ENCODE measurements around the gene CACNA1B. TPM values are rescaled to one million over a fixed set of nuclear protein-coding genes. Genes with fewer than 3 reads are reported as not detected.

CACNA1B gene
- total and polyA plus RNA-seq, 2 donors from 2014 or later, result 0.03 TPM; not detected in 1

DNA sequence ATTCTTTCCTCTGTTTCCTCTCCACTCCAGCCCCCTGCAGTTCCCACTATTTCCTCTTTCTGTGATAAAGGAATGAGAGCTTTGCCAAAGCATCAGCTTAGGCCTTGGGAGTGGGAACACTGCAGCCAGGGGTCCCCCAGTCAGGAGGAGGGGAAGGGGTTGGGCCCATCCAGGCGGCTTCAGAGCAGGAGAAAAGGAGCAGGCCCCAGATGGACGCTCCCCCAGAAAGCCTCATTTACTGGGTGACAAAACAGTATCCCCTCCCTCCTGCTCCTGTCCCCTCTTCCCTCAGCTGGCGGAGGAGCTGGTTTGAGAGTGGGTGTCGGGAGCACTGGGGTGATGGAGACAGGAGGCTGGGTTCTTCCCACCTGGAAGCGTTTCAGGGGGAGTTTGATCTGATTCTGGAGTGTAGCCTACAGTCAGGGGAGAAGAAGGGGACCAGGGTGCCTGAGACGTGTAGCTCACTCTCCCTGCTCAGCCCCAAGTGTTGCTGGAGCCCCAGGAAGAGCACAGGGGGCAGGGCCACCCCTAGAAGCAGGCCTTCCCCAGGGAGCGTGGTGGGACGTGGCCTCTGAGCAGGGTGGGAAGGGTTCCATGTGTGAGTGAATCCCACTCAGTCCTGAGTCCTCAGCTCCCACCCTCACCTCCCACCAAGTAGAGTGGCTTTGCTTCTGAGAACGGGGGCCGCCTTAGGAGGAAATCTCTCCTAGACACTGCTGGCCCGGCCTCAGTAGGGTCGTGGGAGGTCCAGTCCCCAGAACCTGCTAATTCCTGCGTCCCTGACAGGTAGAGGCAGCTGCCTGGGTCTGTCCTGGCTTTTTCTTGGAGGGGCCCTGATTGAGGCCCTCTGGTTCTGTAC, 173.1 kb downstream of the CACNA1B start:
- no peak for DNase-seq
- H3K36me3 ChIP-seq (ENCODE audit: control insufficient read depth in 2 of 3, insufficient read depth in 3 of 3, low read length in 3 of 3), result no peaks in the 10 kb centered on the region
- no peak for FAIRE-seq
- H3K27me3 ChIP-seq (ENCODE audit: control insufficient read depth, insufficient read depth, low read length), result no peaks in the 10 kb centered on the region
- TF ChIP-seq, protein P1, sequence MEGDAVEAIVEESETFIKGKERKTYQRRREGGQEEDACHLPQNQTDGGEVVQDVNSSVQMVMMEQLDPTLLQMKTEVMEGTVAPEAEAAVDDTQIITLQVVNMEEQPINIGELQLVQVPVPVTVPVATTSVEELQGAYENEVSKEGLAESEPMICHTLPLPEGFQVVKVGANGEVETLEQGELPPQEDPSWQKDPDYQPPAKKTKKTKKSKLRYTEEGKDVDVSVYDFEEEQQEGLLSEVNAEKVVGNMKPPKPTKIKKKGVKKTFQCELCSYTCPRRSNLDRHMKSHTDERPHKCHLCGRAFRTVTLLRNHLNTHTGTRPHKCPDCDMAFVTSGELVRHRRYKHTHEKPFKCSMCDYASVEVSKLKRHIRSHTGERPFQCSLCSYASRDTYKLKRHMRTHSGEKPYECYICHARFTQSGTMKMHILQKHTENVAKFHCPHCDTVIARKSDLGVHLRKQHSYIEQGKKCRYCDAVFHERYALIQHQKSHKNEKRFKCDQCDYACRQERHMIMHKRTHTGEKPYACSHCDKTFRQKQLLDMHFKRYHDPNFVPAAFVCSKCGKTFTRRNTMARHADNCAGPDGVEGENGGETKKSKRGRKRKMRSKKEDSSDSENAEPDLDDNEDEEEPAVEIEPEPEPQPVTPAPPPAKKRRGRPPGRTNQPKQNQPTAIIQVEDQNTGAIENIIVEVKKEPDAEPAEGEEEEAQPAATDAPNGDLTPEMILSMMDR (IDR thresholded peaks at IDR 0.05; ENCODE audit: borderline replicate concordance, extremely low read depth, insufficient read depth), result no peak
- intact Hi-C loops (cut with DNase I), result no loop called here
- H3K27ac ChIP-seq (ENCODE audit: low read depth in 2 of 2, low read length in 2 of 2), result no peak overlapping the region
- H3K4me3 ChIP-seq (ENCODE audit: low read length in 3 of 3), result no peak overlapping the region
- no peaks in the 10 kb centered on the region for H3K9me3 ChIP-seq (ENCODE audit: control insufficient read depth in 2 of 3, insufficient read depth in 1 of 3, low read length in 3 of 3)
- H3K4me1 ChIP-seq (ENCODE audit: control insufficient read depth in 2 of 3, insufficient read depth in 2 of 3, low read depth in 1 of 3, low read length in 3 of 3), result no peaks in the 10 kb centered on the region
- no peak overlapping the region for H3K9ac ChIP-seq (ENCODE audit: low read length in 3 of 3)

DNA sequence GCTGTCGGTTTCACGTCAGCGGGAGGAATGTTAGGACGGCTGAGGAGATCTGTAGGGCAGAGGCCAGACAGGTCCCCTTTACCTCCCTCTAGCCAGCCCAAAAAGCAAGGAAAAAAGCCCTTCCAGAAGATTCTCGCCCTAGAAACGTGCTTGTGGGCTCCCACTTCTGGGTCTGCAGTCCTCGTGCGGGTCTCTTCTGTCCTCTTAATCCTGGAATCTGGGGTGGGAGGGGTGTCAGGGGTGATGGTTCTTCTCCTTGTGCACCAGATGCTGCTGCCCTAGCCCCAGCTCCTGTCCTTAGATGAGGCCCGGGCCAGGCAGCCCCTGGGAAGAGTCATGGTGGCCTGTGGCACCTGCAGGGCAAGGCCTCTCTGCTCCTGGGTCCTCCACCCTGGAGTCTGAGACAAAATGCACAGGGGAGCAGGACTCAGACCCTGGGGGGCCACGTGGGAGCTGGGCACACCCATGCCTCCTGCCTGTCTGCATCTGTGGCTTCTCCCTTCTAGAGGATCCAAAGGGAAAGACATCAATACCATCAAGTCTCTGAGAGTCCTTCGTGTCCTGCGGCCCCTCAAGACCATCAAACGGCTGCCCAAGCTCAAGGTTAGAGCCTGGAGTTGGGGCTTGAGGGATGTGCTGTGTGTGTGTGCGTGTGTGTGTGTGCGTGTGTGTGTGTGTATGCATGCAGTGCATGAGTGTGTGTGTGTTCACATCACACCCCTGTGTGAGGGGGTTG, 174.2 kb downstream of the CACNA1B start:
- FAIRE-seq, result no peak
- no peaks in the 10 kb centered on the region for H3K36me3 ChIP-seq (ENCODE audit: control insufficient read depth in 2 of 3, insufficient read depth in 3 of 3, low read length in 3 of 3)
- H3K4me1 ChIP-seq (ENCODE audit: control insufficient read depth in 2 of 3, insufficient read depth in 2 of 3, low read depth in 1 of 3, low read length in 3 of 3), result no peaks in the 10 kb centered on the region
- no peak overlapping the region for H3K27ac ChIP-seq (ENCODE audit: low read depth in 2 of 2, low read length in 2 of 2)
- H3K9me3 ChIP-seq (ENCODE audit: control insufficient read depth in 2 of 3, insufficient read depth in 1 of 3, low read length in 3 of 3), result no peaks in the 10 kb centered on the region
- intact Hi-C loops (cut with DNase I), result no loop called here
- peak in 1 of 5 donors; percentile 43 for DNase-seq
- no peaks in the 10 kb centered on the region for H3K27me3 ChIP-seq (ENCODE audit: control insufficient read depth, insufficient read depth, low read length)
- TF ChIP-seq, protein P1 (IDR thresholded peaks at IDR 0.05; ENCODE audit: borderline replicate concordance, extremely low read depth, insufficient read depth), result no peak
- no peak overlapping the region for H3K4me3 ChIP-seq (ENCODE audit: low read length in 3 of 3)
- no peak overlapping the region for H3K9ac ChIP-seq (ENCODE audit: low read length in 3 of 3)

DNA sequence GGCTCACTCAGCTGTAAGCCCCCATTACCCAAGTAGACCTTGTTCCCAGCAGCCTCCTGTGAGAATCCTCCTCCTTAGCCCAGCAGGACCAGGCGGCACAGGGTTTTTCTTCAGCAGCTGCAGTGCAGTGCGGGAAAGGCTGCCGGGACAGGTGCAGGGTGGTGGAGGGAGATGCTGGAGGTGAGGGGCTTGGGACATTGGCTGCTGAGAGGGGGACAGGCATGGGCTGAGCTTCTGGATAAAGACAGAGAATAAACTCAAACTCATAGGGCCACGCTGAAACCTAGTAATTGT, 174.7 kb downstream of the CACNA1B start:
- TF ChIP-seq, protein P1 (IDR thresholded peaks at IDR 0.05; ENCODE audit: borderline replicate concordance, extremely low read depth, insufficient read depth), result no peak
- no peak overlapping the region for H3K9ac ChIP-seq (ENCODE audit: low read length in 3 of 3)
- no peaks in the 10 kb centered on the region for H3K36me3 ChIP-seq (ENCODE audit: control insufficient read depth in 2 of 3, insufficient read depth in 3 of 3, low read length in 3 of 3)

More for the DNA sequence above, 174.7 kb downstream of the CACNA1B start:
- intact Hi-C loops (cut with DNase I), result no loop called here
- DNase-seq, result peak in 1 of 5 donors; percentile 43
- H3K4me3 ChIP-seq (ENCODE audit: low read length in 3 of 3), result no peak overlapping the region
- H3K27me3 ChIP-seq (ENCODE audit: control insufficient read depth, insufficient read depth, low read length), result no peaks in the 10 kb centered on the region
- H3K4me1 ChIP-seq (ENCODE audit: control insufficient read depth in 2 of 3, insufficient read depth in 2 of 3, low read depth in 1 of 3, low read length in 3 of 3), result no peaks in the 10 kb centered on the region
- H3K9me3 ChIP-seq (ENCODE audit: control insufficient read depth in 2 of 3, insufficient read depth in 1 of 3, low read length in 3 of 3), result no peaks in the 10 kb centered on the region
- no peak overlapping the region for H3K27ac ChIP-seq (ENCODE audit: low read depth in 2 of 2, low read length in 2 of 2)
- FAIRE-seq, result no peak

All from kidney (tissue), 14 donors.